CMK (cell line): ENCODE data around the gene DACH1.

Source experiments
- DNase-seq: peaks from one replicate; pipeline ENCODE4 v3.0.0-alpha.2; 2010; ENCODE audit warnings: low read depth

The DACH1 gene

GRCh38 chr13:71774863-71775262 lies 92.1 kb downstream of the DACH1 start:
- no peak for DNase-seq

- DNase-seq = no peak
These were observed 93.5 kb downstream of the DACH1 start for GRCh38 chr13:71773531-71773930.

GRCh38 chr13:71772361-71772760 lies 94.6 kb downstream of the DACH1 start:
- DNase-seq = no peak

GRCh38 chr13:71771144-71771543 lies 95.9 kb downstream of the DACH1 start:
- no peak for DNase-seq

- no peak for DNase-seq
These were observed 96.3 kb downstream of the DACH1 start for GRCh38 chr13:71770710-71771109.

GRCh38 chr13:71768881-71769280 lies 98.1 kb downstream of the DACH1 start:
- no peak for DNase-seq

GRCh38 chr13:71759651-71760511 lies 107.1 kb downstream of the DACH1 start:
- no peak for DNase-seq

- DNase-seq = no peak
These were observed 108.2 kb downstream of the DACH1 start for GRCh38 chr13:71758828-71759227.

- DNase-seq = no peak
These were observed 112.5 kb downstream of the DACH1 start for GRCh38 chr13:71754407-71754974.

GRCh38 chr13:71752775-71753513 lies 114.1 kb downstream of the DACH1 start:
- no peak for DNase-seq

GRCh38 chr13:71751073-71751472 lies 115.9 kb downstream of the DACH1 start:
- no peak for DNase-seq

- DNase-seq = no peak
These were observed 136.7 kb downstream of the DACH1 start for GRCh38 chr13:71730267-71730666.

- DNase-seq = no peak
These were observed 137.6 kb downstream of the DACH1 start for GRCh38 chr13:71729441-71729840.

- no peak for DNase-seq
These were observed 139.3 kb downstream of the DACH1 start for GRCh38 chr13:71727662-71728061.

GRCh38 chr13:71727042-71727441 lies 140.0 kb downstream of the DACH1 start:
- DNase-seq = no peak

- DNase-seq = no peak
These were observed 144.8 kb downstream of the DACH1 start for GRCh38 chr13:71722206-71722605.

- no peak for DNase-seq
These were observed 145.9 kb downstream of the DACH1 start for GRCh38 chr13:71721104-71721503.

- no peak for DNase-seq
These were observed 148.1 kb downstream of the DACH1 start for GRCh38 chr13:71718931-71719330.

GRCh38 chr13:71714802-71715375 lies 152.1 kb downstream of the DACH1 start:
- no peak for DNase-seq

- DNase-seq = no peak
These were observed 153.9 kb downstream of the DACH1 start for GRCh38 chr13:71712988-71713653.

GRCh38 chr13:71704656-71705055 lies 162.3 kb downstream of the DACH1 start:
- DNase-seq = no peak

- no peak for DNase-seq
These were observed 163.9 kb downstream of the DACH1 start for GRCh38 chr13:71703138-71703537.
